ENCODE measurements around the gene SNTN.
"Not testable (repeated sequence)": the region's sequence is repeated elsewhere in the genome, so short reads cannot be mapped to it uniquely, and the experiment has no call there.

SNTN gene

GRCh38 chr3:63652066-63652725 lies at the start of gene SNTN:
Gene SNTN (plus strand): TSS chr3:63652675. CDS start chr3:63652688, 13 bp downstream.
- DNase-seq, result no peak

- DNase-seq, result no peak
These were observed 44.8 kb upstream of the SNTN start for GRCh38 chr3:63607716-63608115.

GRCh38 chr3:63609408-63609807 lies 43.1 kb upstream of the SNTN start:
- DNase-seq, result no peak

- no peak for DNase-seq
These were observed 42.6 kb upstream of the SNTN start for GRCh38 chr3:63609834-63610233.

- no peak for DNase-seq
These were observed 41.1 kb upstream of the SNTN start for GRCh38 chr3:63611382-63611781.

GRCh38 chr3:63613561-63613960 lies 38.9 kb upstream of the SNTN start:
- no peak for DNase-seq

DNA sequence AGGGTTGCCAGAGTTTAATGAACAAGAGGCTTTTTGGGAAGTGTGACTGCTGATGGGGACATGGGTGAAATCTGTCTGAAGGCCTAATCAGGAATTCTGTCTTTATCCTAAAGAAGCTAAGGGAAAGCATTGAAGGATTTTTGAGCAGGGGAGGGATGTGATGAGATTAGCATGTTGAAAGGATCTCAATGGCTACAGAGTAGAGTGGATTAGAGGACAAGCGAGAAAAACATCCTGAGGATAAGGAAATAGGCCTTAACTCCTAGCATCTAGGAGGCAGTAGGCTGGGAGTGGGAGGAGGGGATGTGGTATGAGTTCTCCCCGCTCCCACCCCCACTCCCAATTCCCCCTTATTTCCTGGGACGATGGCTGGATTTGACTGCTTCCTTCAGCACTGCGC lies 35.1 kb upstream of the SNTN start:
- DNase-seq, result no peak

DNA sequence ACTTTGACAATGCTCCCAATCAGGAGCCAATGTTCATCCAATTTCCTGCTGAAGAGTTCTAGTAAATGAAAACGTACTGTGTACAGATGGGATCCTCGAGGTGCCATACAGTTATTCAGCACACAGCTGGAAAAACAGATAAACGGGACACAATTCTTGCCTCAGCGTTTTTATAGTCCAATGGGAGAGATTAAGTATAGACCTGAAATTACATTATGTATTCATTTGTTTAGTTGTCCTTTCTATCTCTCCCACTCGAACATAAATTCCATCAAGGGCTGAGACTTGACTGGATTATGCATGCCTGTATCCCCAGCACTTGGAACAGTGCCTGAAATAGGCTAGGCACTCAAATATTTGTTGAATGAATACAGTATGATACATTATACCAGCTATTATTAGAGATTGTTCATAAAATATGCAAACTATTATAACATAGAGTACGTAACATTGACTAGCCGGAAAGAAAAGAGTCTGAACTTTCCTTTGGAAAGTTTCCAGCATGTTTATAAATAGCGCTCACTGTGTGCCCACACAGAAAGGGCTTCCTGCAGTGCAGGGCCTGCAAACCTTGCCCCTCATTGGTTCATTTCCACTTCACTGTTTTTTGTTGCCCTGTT lies 27.4 kb upstream of the SNTN start:
- no peak for DNase-seq

- DNase-seq, result no peak
These were observed 20.8 kb upstream of the SNTN start for GRCh38 chr3:63631670-63632069.

GRCh38 chr3:63635186-63635585 lies 17.3 kb upstream of the SNTN start:
- no peak for DNase-seq

GRCh38 chr3:63639806-63640205 lies 12.7 kb upstream of the SNTN start:
- DNase-seq, result no peak

DNA sequence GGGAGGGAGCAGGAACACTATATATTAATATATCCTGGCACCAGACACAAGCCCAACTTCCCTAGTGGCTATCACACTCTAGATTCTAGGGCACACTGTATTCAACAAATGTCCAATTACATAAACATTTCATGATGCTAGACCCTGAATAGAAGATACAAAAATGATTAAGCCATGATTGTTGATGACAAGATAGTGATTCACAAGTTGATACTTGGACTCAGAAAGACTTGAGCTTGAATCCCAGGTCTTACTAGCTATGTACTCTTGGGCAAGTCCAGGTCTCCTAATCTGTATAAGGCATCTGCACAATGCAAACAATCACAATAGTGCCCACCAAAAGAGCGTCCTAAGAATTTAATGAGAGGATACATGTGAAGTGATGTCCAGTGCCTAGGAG lies 10.0 kb upstream of the SNTN start:
- DNase-seq, result no peak

- DNase-seq, result no peak
These were observed 8.2 kb upstream of the SNTN start for GRCh38 chr3:63644212-63644797.

- not testable (repeated sequence) for DNase-seq
These were observed 7.3 kb upstream of the SNTN start for GRCh38 chr3:63644928-63645781.

DNA sequence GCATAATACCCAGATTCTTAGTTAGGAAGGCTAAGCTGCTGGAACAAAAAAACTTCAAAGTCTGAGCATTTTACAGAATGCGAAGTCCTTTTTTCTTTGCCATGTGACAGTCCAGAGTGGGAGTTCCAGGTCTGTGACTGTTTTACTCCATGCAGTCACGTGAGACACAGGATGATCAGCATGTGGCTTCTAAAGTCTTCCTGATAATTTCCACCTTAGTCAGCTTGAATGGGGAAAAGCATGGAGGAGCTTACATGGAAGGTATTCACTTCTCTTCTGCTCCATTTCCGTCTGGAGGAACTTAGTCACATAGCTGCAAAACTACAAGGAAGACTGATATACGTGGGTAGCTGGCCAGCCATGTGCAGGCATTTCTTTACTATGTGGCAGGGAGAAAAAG lies 1.7 kb downstream of the SNTN start:
- DNase-seq, result no peak

DNA sequence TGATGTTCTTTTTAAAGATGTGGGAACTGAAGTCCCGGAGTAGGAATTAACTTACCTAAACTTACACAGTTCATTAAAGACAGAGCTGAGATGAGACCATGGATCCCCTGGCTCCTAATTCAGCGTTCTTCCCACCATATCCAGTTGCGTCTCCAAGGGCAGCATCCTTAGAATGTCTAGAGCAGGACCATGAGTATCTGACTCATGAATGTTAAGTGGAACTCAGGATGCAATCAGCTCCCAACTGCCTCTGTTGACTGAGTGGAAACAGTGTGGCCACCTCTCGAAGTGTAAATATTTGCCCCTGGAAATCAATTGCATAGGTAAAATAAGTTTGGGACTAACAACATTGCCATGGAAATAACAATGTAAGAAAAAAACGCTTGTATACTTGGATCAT lies 2.5 kb downstream of the SNTN start:
- no peak for DNase-seq

DNA sequence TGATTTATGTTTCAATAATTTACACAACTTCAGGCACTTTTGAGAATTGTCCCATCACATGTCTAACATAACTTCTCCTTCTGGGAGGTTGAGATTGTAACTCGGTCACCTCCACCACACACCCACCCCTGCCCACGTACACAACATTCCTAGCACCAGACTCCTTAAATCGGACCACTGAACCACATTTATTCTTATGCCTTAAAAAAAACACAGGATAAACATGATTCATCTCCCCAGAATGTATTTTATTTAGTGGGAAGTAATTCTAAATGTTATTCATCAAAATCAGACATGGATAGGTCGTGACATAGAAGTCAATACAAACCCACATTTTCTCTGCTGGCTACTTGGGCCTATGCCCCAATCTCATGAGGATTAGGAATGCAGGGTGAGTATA lies 3.0 kb downstream of the SNTN start:
- DNase-seq, result no peak

DNA sequence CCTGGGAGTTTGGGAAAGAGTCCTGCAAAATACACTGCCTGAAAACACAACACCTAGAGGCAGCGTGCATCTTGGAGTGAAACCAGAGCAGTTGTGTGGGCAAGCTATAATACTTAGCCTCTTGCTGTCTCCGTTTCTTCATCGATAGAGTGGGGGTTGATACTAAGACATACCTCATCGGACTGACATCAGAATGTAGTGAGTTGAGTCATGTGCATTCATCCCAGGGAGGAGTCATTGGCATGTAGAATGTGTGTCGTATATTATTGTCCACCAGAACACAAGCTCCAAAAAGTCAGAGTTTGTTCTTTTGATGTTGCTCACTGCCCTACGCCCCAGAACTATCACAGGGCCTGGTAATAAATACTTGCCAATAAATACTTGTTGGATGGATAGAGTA lies 4.3 kb downstream of the SNTN start:
- no peak for DNase-seq

DNA sequence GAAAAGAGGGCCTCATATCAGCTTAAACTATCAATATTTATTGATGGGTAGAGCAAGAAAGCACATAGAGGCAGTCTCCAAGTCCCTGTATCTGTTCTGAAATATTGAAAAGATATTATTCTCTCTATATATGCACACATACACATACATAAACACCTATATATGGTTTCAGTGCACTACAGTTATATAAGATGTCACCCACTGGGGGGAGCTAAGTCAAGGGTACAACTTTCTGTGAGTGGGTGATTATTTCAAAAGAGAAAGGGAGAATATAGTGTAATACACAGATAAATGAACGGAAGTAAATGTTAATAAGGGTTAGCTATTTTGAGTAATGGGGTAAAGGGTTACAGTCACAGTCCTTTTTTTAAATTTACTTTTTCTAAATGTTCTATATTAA lies 8.8 kb downstream of the SNTN start:
- no peak for DNase-seq

DNA sequence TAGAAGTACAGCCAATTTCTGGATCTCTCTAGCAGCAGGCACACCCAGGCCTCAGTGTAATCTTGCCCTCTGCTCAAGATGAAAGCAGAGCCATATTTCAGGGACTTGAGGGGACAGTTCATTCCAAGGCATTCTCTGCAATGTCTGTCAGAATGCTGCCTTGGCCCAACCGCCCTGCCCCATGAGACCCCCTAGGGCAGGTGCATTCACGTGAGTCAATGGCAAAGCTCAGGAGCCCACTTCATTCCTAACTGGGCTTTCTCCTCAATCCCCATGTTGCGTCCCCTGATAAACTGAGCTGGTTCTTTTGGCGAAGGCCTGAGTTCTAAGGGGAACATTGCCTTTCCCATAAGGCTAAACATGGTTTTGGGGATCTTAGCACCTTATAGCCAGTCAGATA lies 9.5 kb downstream of the SNTN start:
- no peak for DNase-seq

GRCh38 chr3:63662500-63662899 lies 10.0 kb downstream of the SNTN start:
- DNase-seq, result no peak

DNA sequence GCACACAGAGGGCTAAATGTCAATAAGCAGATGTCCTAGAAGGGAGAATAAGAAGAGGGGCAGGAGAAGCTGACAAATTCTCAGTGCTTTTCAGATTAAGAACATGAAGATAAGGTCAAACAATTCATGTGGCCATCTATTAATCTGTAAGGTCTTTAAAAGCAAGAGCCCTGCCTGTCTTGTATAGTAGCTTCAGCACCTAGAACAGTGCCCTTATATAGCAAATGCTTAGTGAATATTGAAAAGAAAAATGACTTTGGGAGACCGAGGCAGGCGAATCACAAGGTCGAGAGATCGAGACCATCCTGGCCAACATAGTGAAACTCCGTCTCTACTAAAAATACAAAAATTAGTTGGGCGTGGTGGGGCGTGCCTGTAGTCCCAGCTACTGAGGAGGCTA lies 18.1 kb downstream of the SNTN start:
- no peak for DNase-seq

- DNase-seq, result no peak
These were observed 20.6 kb downstream of the SNTN start for GRCh38 chr3:63673111-63673510.

GRCh38 chr3:63674586-63674985 lies 22.1 kb downstream of the SNTN start:
- no peak for DNase-seq
